Tibial nerve (tissue), 4 donors: Measurements from ENCODE around the gene CDC25A. TPM values are rescaled to one million over a fixed set of nuclear protein-coding genes. Genes with fewer than 3 reads are reported as not detected.
A peak's percentile ranks its signal among the peaks of the same experiment; 100 is the strongest.

Source experiments
- DNase-seq, 2 donors: peaks; one replicate each; pipeline ENCODE4 v3.0.0-alpha.2; 2019; ENCODE audit warnings: low spot score in 2 of 2
- H3K27ac ChIP-seq, 4 donors: fragments of 200-600 bp; sonication (generic) in 3 of 4; one replicate each; pipeline ENCODE4 v1.5.1; 2017 to 2019; ENCODE audit warnings: mild to moderate bottlenecking in 1 of 4
- H3K27me3 ChIP-seq, 2 donors: fragments of 200-600 bp; sonication (generic) in 1 of 2; one replicate each; pipeline versions ENCODE4 v1.5.1 to v1.6.0; 2017 to 2019
- H3K36me3 ChIP-seq, 3 donors: fragments of 200-600 bp; sonication (generic); one replicate each; pipeline ENCODE4 v1.5.1; 2018 to 2019
- H3K4me1 ChIP-seq, 4 donors: fragments of 200-600 bp; sonication (generic) in 3 of 4; one replicate each; pipeline ENCODE4 v1.5.1; 2017 to 2019
- H3K4me3 ChIP-seq, 4 donors: fragments of 200-600 bp; sonication (generic) in 3 of 4; one replicate each; pipeline ENCODE4 v1.5.1; 2017 to 2019; ENCODE audit warnings: mild to moderate bottlenecking in 1 of 4, moderate library complexity in 1 of 4
- H3K9me3 ChIP-seq, 4 donors: fragments of 200-600 bp; sonication (generic) in 3 of 4; one replicate each; pipeline ENCODE4 v1.5.1; 2017 to 2019
- EP300 ChIP-seq, 2 donors: sonication (generic); formaldehyde crosslinking; IDR thresholded peaks; one replicate each; pipeline ENCODE4 v1.6.1; 2017; ENCODE audit warnings: antibody characterized with exemption in 2 of 2, mild to moderate bottlenecking in 1 of 2
- POLR2A ChIP-seq, 2 donors: fragments of 450-650 bp; IDR thresholded peaks; one replicate each; pipeline ENCODE4 v1.6.1; 2017; ENCODE audit warnings: antibody characterized with exemption in 2 of 2, mild to moderate bottlenecking in 2 of 2, moderate library complexity in 2 of 2
- WGBS, 2 donors: methylation state at CpG; one replicate each; pipeline ENCODE4 v1.1.5; 2018; 5-methylcytosine and 5-hydroxymethylcytosine counted together
- total RNA-seq, 4 donors: library from RNA; depleted of rRNA; stranded (reverse); fragments of >200 nt; gene quantifications; one replicate each; pipeline ENCODE4 v1.1.0, GENCODE V29; 2016
- TF ChIP-seq, protein P1 (sequence below), 5 experiments: fragments of 200-600 bp in 3 of 5; fragments of 450-650 bp in 2 of 5; sonication (generic) in 3 of 5; IDR thresholded peaks; one replicate each; pipeline ENCODE4 v1.5.1; 2016 to 2019; ENCODE audit warnings: antibody characterized with exemption in 5 of 5, mild to moderate bottlenecking in 3 of 5, moderate library complexity in 2 of 5

The CDC25A gene
- total RNA-seq, 4 donors from 2014 or later, result 0.44 to 7.1 (median 2.1) TPM; not detected in 1

DNA sequence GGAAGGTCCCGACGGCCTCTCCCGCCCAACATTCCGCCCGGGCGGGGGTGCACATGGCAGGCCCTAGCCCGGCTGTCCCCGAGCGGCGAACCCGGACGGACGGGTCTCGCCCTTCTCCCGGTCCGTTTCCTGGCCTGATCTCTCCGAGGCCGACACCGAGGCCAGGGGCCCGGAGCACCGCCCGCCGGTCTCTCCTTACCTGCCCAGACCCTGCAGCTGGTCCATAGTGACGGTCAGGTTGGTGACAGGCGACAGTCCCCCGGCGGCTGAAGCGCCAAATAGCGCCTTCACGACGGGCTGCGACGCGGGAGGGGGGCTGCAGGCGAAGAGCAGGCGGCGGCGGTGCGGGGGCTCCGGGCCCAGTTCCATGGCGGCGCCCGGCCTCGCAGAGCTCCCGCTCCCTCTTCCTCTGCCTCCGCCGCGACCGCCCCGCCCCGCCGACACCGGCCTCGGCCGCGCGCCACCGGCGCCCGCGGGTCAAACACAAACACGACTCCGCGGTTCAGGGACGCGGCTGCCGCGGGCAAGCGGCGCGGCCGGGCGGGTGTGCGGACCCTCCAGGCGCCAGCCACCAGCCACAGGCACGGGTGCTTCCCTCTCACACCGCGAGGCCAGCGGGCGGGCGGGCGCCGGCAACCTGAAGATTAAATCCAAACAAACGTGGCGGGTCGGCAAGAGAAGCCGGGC lies 495 bp downstream of the CDC25A start:
- peak in 1 of 2 donors; percentile 24 for DNase-seq
- H3K9me3 ChIP-seq, result no peaks in the 10 kb centered on the region
- H3K4me3 ChIP-seq, result peak overlapping the region; percentile 44 to 71 (median 56)
- no peaks in the 10 kb centered on the region for H3K27me3 ChIP-seq
- no peak for TF ChIP-seq POLR2A (IDR thresholded peaks at IDR 0.05)
- no peak for TF ChIP-seq EP300 (IDR thresholded peaks at IDR 0.05)
- TF ChIP-seq, protein P1, sequence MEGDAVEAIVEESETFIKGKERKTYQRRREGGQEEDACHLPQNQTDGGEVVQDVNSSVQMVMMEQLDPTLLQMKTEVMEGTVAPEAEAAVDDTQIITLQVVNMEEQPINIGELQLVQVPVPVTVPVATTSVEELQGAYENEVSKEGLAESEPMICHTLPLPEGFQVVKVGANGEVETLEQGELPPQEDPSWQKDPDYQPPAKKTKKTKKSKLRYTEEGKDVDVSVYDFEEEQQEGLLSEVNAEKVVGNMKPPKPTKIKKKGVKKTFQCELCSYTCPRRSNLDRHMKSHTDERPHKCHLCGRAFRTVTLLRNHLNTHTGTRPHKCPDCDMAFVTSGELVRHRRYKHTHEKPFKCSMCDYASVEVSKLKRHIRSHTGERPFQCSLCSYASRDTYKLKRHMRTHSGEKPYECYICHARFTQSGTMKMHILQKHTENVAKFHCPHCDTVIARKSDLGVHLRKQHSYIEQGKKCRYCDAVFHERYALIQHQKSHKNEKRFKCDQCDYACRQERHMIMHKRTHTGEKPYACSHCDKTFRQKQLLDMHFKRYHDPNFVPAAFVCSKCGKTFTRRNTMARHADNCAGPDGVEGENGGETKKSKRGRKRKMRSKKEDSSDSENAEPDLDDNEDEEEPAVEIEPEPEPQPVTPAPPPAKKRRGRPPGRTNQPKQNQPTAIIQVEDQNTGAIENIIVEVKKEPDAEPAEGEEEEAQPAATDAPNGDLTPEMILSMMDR (IDR thresholded peaks at IDR 0.05), result no peak
- H3K27ac ChIP-seq, result peak overlapping the region in 1 of 4 donors; percentile 36
- WGBS, 2 donors, result 1% methylated on average over 19 to 62 of the region's 87 CpGs
- H3K36me3 ChIP-seq, result peaks cover 0 to 3% (median 0%) of the 10 kb centered on the region in 3 donors
- peaks cover 0 to 17% (median 8%) of the 10 kb centered on the region in 4 donors for H3K4me1 ChIP-seq

DNA sequence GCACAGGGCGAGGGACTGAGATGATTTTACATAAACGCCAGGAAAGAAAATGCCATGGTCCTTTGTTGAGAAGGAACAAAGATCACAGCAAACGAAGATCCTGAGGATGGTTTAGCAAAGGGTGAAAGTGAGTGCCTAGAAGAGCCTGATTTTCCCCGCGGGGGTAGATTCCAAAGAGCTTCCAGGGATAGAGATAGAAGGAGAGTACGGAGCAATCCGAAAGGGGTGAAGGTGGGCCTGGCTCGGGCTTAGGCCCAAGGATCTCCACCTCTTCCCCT lies 977 bp downstream of the CDC25A start:
- H3K27me3 ChIP-seq, result no peaks in the 10 kb centered on the region
- 10 to 11% methylated on average over 8 of the region's 8 CpGs for WGBS, 2 donors
- no peak overlapping the region for H3K27ac ChIP-seq
- H3K4me1 ChIP-seq, result peaks cover 0 to 17% (median 8%) of the 10 kb centered on the region in 4 donors
- peaks cover 0 to 3% (median 0%) of the 10 kb centered on the region in 3 donors for H3K36me3 ChIP-seq
- no peak for DNase-seq
- H3K4me3 ChIP-seq, result peak overlapping the region; percentile 44 to 71 (median 56)
- H3K9me3 ChIP-seq, result no peaks in the 10 kb centered on the region
- no peak for TF ChIP-seq EP300 (IDR thresholded peaks at IDR 0.05)
- no peak for TF ChIP-seq POLR2A (IDR thresholded peaks at IDR 0.05)
- TF ChIP-seq, protein P1 (IDR thresholded peaks at IDR 0.05), result no peak

DNA sequence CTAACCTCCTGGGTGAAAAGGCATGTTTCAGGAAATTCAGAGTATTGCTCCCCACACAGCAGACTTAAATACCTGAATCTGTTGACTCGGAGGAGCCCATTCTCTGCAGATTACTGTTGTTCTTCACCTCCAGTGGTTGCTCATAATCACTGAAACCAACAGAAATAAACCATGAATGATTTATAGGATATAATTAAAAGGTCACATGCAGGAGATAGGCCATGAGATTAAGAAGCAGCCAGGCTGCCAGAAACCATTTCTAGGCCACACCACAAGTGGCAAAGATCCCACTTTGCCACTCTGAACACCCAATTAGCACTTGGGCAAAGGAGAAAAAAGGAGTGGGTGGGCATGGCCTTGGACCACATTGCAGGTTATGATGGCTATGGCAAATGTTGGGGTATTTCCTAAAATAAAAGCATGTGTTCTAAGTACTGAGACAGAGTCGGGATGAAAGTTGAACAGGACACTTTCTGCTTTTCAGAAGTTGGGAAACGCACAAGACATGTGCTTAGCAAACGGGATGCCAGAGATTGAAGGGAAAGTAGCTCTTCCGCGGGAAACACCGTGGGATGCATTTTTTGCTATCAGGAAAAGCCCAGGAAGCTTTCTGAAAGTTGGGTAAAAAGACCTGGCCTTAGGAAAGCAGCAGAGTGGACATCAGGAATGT lies 1.5 kb downstream of the CDC25A start:
- Histone ChIP-seq H3K27ac (no peak overlapping the region), H3K4me3 (peak overlapping the region in 2 of 4 donors; percentile 48 to 71), H3K4me1 (peaks cover 0 to 17% (median 8%) of the 10 kb centered on the region in 4 donors), H3K9me3 (no peaks in the 10 kb centered on the region), H3K36me3 (peaks cover 0 to 3% (median 0%) of the 10 kb centered on the region in 3 donors), H3K27me3 (no peaks in the 10 kb centered on the region)
- no peak for DNase-seq
- WGBS, 2 donors, result 25 to 30% methylated on average over 7 of the region's 7 CpGs
- no peak for TF ChIP-seq EP300 (IDR thresholded peaks at IDR 0.05)
- TF ChIP-seq POLR2A (IDR thresholded peaks at IDR 0.05), result no peak
- TF ChIP-seq, protein P1 (IDR thresholded peaks at IDR 0.05), result no peak

DNA sequence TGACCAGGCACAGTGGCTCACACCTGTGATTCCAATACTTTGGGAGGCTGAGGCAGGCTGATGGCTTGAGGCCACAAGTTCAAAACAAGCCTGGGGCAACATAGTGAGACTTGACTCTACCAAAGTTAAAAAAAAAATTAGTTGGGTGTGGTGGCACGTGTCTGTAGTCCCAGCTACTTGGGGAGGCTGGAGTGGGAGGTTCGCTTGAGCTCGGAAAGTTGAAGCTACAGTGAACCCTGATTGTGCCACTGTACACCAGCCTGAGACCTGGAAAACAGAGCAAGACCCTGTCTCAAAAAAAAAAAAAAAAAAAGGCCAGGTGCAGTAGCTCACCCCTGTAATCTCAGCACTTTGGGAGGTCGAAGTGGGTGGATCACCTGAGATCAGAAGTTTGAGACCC lies 3.1 kb downstream of the CDC25A start:
- Histone ChIP-seq H3K27me3 (no peaks in the 10 kb centered on the region), H3K4me3 (no peak overlapping the region), H3K36me3 (peaks cover 0 to 3% (median 0%) of the 10 kb centered on the region in 3 donors), H3K27ac (no peak overlapping the region), H3K4me1 (peaks cover 0 to 17% (median 8%) of the 10 kb centered on the region in 4 donors), H3K9me3 (no peaks in the 10 kb centered on the region)
- DNase-seq, result no peak
- TF ChIP-seq, protein P1 (IDR thresholded peaks at IDR 0.05), result no peak
- no peak for TF ChIP-seq EP300 (IDR thresholded peaks at IDR 0.05)
- TF ChIP-seq POLR2A (IDR thresholded peaks at IDR 0.05), result no peak
- WGBS, 2 donors, result 88 to 89% methylated on average over 4 of the region's 4 CpGs

DNA sequence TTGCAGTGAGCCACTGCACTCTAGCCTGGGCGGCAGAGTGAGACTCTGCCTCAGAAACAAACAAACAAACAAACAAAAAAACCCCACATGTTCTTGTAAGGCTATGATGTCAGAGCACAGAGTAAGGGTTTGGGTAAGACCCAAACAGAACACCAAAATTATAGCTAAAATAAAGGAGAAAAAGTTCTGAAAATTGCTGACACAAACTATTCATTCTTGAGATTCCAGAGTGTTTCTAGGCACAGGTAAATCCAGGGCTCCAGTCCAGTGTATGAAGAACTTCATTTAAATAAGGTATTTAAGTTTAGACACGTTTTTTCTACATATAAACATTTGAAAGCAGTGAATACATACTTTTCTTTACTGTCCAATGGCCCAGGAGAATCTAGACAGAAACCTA lies 3.9 kb downstream of the CDC25A start:
- TF ChIP-seq EP300 (IDR thresholded peaks at IDR 0.05) (no peak), POLR2A (IDR thresholded peaks at IDR 0.05) (no peak)
- TF ChIP-seq, protein P1 (IDR thresholded peaks at IDR 0.05), result no peak
- 85 to 96% methylated on average over 2 of the region's 2 CpGs for WGBS, 2 donors

More for the DNA sequence above, 3.9 kb downstream of the CDC25A start:
- Histone ChIP-seq H3K27ac (no peak overlapping the region), H3K9me3 (no peaks in the 10 kb centered on the region), H3K36me3 (peaks cover 0 to 3% (median 0%) of the 10 kb centered on the region in 3 donors), H3K4me1 (peaks cover 0 to 17% (median 8%) of the 10 kb centered on the region in 4 donors), H3K27me3 (no peaks in the 10 kb centered on the region), H3K4me3 (no peak overlapping the region)
- DNase-seq, result no peak
